ENCODE results near the gene TOM1L2. TPM values are rescaled to one million over a fixed set of nuclear protein-coding genes. Genes with fewer than 3 reads are reported as not detected.

The TOM1L2 gene
- total RNA-seq, 1 donor from 2014 or later = 88.6 TPM

DNA sequence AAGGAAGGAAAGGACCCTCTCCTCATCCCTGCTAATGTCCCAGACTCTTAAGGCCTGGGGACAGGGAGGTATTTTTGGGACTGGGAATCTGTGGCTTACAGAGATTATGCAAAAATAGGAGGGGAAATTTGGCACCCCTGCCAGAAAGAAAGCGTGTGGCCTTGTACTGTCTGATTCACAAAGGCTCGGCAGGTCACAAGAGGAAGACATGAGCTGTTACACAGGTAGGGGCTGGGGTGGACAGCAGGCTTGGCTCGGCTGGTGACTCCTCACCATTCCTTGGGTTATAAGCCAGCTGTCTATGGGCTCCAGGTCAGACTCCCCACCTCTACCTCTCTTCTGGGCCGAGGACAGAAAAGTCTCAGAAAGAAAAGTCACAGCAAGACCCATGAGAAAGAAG lies 114.7 kb downstream of the TOM1L2 start:
- Histone ChIP-seq H3K27ac (no peak overlapping the region), H3K36me3 (peaks cover 0 to 8% of the 10 kb centered on the region in 2 donors), H3K4me1 (peaks cover 10% of the 10 kb centered on the region), H3K9me3 (no peaks in the 10 kb centered on the region), H3K27me3 (no peaks in the 10 kb centered on the region), H3K4me3 (no peak overlapping the region)
- intact Hi-C loops (cut with DNase I) = loop anchor here (5.0 kb wide), 1 partner anchor 175 kb away; the partner anchor contains the start of gene RAI1
- TF ChIP-seq POLR2AphosphoS5 (IDR thresholded peaks at IDR 0.05; ENCODE audit: insufficient read depth in 1 of 2, low read depth in 1 of 2) (no peak), POLR2A (IDR thresholded peaks at IDR 0.05) (no peak)
- TF ChIP-seq, protein P1, sequence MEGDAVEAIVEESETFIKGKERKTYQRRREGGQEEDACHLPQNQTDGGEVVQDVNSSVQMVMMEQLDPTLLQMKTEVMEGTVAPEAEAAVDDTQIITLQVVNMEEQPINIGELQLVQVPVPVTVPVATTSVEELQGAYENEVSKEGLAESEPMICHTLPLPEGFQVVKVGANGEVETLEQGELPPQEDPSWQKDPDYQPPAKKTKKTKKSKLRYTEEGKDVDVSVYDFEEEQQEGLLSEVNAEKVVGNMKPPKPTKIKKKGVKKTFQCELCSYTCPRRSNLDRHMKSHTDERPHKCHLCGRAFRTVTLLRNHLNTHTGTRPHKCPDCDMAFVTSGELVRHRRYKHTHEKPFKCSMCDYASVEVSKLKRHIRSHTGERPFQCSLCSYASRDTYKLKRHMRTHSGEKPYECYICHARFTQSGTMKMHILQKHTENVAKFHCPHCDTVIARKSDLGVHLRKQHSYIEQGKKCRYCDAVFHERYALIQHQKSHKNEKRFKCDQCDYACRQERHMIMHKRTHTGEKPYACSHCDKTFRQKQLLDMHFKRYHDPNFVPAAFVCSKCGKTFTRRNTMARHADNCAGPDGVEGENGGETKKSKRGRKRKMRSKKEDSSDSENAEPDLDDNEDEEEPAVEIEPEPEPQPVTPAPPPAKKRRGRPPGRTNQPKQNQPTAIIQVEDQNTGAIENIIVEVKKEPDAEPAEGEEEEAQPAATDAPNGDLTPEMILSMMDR (IDR thresholded peaks at IDR 0.05) = no peak
- no peak for DNase-seq (ENCODE audit: extremely low spot score in 2 of 2)

GRCh38 chr17:17856386-17856785 lies 115.8 kb downstream of the TOM1L2 start:
- Histone ChIP-seq H3K4me3 (no peak overlapping the region), H3K27me3 (no peaks in the 10 kb centered on the region), H3K27ac (no peak overlapping the region), H3K9me3 (no peaks in the 10 kb centered on the region), H3K4me1 (peaks cover 10% of the 10 kb centered on the region), H3K36me3 (no peaks in the 10 kb centered on the region)
- DNase-seq (ENCODE audit: extremely low spot score in 2 of 2) = no peak
- TF ChIP-seq POLR2A (IDR thresholded peaks at IDR 0.05) = no peak
- no peak for TF ChIP-seq POLR2AphosphoS5 (IDR thresholded peaks at IDR 0.05; ENCODE audit: insufficient read depth in 1 of 2, low read depth in 1 of 2)
- TF ChIP-seq, protein P1 (IDR thresholded peaks at IDR 0.05) = no peak
- intact Hi-C loops (cut with DNase I) = loop anchor here (5.0 kb wide), 1 partner anchor 174 kb away; the partner anchor contains the start of gene RAI1

- intact Hi-C loops (cut with DNase I) = loop anchor here (5.0 kb wide), 1 partner anchor 174 kb away; the partner anchor contains the start of gene RAI1
- Histone ChIP-seq H3K4me1 (peaks cover 10% of the 10 kb centered on the region), H3K4me3 (no peak overlapping the region), H3K9me3 (no peaks in the 10 kb centered on the region), H3K36me3 (no peaks in the 10 kb centered on the region), H3K27ac (no peak overlapping the region), H3K27me3 (no peaks in the 10 kb centered on the region)
- no peak for DNase-seq (ENCODE audit: extremely low spot score in 2 of 2)
- TF ChIP-seq, protein P1 (IDR thresholded peaks at IDR 0.05) = no peak
- TF ChIP-seq POLR2A (IDR thresholded peaks at IDR 0.05) (no peak), POLR2AphosphoS5 (IDR thresholded peaks at IDR 0.05; ENCODE audit: insufficient read depth in 1 of 2, low read depth in 1 of 2) (no peak)
These were observed 116.2 kb downstream of the TOM1L2 start for GRCh38 chr17:17855976-17856375.

GRCh38 chr17:17853811-17854447 lies 118.3 kb downstream of the TOM1L2 start:
- DNase-seq (ENCODE audit: extremely low spot score in 2 of 2) = no peak
- TF ChIP-seq, protein P1 (IDR thresholded peaks at IDR 0.05) = no peak
- TF ChIP-seq POLR2A (IDR thresholded peaks at IDR 0.05) (no peak), POLR2AphosphoS5 (IDR thresholded peaks at IDR 0.05; ENCODE audit: insufficient read depth in 1 of 2, low read depth in 1 of 2) (no peak)
- H3K27me3 ChIP-seq = no peaks in the 10 kb centered on the region
- no peaks in the 10 kb centered on the region for H3K9me3 ChIP-seq
- no peak overlapping the region for H3K4me3 ChIP-seq
- peaks cover 30% of the 10 kb centered on the region for H3K4me1 ChIP-seq
- no peak overlapping the region for H3K27ac ChIP-seq
- H3K36me3 ChIP-seq = no peaks in the 10 kb centered on the region
- intact Hi-C loops (cut with DNase I) = no loop called here

- no peak for DNase-seq (ENCODE audit: extremely low spot score in 2 of 2)
- H3K36me3 ChIP-seq = no peaks in the 10 kb centered on the region
- no peaks in the 10 kb centered on the region for H3K27me3 ChIP-seq
- H3K9me3 ChIP-seq = no peaks in the 10 kb centered on the region
- TF ChIP-seq, protein P1 (IDR thresholded peaks at IDR 0.05) = no peak
- TF ChIP-seq POLR2A (IDR thresholded peaks at IDR 0.05) = no peak
- no peak for TF ChIP-seq POLR2AphosphoS5 (IDR thresholded peaks at IDR 0.05; ENCODE audit: insufficient read depth in 1 of 2, low read depth in 1 of 2)
- no peak overlapping the region for H3K4me3 ChIP-seq
- H3K4me1 ChIP-seq = peaks cover 40% of the 10 kb centered on the region
- intact Hi-C loops (cut with DNase I) = no loop called here
- no peak overlapping the region for H3K27ac ChIP-seq
These were observed 119.3 kb downstream of the TOM1L2 start for GRCh38 chr17:17852930-17853329.
